NOMO-1 treated with dmso at 0.1 percent for 144 hours (cell line): ENCODE data around the gene CERT1.
"Not testable (repeated sequence)": the region's sequence is repeated elsewhere in the genome, so short reads cannot be mapped to it uniquely, and the experiment has no call there.

Experiments
- DNase-seq: peaks from one replicate; lab custom pipeline; 2025; ENCODE audit not compliant: unreplicated experiment; lab: John Stamatoyannopoulos, UW

Gene CERT1

GRCh38 chr5:75524071-75524470 is 12.6 kb upstream of the CERT1 start:
- DNase-seq, result peak; percentile 55

DNA sequence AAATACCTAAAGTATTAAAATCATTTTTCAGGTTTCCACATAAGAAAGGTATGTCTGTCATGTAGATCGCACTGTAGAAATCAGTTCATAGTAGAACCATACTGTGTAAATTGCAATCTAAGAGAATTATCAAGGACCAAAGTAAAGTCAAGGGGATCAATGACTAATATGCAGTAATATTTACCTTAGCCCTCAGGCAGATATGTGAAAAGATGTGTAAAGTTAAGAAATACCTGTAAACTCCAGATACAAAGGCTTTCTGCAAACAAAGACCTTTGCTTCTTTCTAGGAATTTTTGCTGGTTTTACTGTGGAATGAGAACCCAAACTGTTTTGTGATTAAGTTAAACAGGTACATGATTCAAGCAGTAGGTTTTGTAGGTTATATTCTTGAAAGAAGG is 11.8 kb upstream of the CERT1 start:
- no peak for DNase-seq

DNA sequence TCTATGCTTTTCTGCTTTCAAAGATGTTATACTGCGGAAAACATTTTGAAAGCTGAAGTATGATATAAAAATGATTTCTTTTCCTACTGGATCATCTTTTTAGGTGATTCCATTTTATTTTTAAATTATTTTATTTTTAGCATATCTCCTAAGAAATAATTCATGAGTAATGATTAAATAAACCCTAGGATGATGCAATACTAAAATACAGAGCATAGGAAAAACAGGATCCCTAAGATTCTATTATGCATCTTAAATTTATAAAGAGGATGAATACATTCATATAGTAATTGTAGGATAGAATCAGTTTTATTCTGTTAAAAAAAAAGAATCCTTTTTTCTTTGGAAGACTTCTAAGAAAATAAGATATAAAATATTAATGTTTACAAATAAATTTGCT is 11.1 kb upstream of the CERT1 start:
- no peak for DNase-seq

DNA sequence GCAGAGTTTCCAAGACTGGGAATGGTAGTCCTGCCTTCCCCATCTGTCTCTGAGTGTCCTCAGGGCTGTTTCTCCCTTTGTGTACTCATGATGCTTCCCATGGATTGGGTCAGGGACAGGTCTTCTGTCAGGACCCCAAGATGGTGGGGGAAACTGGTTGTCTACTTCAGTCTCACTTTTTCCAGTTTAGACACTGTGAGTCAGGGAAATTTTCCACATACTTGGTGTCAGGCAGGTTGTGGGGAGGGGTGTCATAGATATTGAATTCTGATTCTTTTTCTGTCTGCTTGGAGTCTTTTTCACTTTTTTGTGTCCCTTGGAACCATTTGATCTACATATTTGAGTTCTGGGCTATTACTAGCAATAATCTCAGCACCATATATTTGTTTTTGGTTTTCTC is 10.6 kb upstream of the CERT1 start:
- no peak for DNase-seq

DNA sequence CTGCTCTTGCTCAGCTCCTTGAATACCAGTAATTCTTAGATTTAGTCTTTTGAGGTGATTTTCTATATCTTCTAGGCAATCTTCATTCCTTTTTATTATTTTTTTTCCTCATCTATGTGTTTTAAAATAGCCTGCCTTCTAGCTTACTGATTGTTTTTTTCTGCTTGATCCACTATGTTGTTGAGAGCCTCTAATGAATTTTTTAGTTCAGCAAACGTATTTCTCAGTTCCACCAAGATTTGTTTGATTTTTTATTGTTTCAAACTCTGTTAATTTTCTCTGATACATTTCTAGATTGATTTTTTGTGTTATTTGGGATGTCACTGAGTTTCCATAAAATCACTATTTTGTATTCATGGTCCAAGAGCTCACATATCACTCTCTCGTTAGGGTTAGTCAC is 9.8 kb upstream of the CERT1 start:
- DNase-seq, result no peak

DNA sequence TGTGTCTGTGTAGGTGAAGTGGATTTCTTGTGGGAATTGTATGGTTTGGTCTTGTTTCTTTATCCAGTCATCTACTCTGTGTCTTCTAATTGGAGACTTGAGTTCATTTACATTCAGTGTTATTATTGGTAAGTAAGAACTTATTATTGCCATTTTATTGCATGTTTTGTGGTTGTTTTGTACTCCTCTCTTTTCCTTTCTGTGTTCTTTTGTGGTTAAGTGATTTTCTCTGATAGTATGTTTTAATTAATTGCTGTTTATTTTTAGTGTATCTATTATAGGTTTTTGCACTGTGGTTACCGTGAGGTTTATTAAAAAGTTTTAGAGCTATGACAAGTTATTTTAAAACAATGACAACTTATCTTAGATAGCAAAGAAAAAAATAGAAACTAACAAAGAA is 8.3 kb upstream of the CERT1 start:
- DNase-seq, result no peak

DNA sequence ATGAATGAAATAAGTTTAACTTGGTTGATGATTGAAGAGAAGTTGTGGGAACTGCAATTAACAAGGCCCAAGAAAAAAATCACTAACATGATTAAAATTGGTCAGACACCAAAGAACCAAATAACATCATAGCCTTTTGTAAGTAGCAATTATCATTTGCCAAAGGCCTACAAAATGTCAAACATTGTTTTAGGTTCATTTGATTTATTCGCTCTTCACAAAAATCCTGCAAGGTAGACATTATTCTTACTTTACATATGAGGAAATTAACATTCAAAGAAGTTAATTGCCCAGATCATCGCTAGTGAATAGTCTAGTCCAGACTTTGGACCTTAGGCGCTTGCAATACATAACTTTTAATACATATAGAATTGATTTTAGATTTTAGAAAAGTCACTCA is 2.9 kb upstream of the CERT1 start:
- DNase-seq, result no peak

DNA sequence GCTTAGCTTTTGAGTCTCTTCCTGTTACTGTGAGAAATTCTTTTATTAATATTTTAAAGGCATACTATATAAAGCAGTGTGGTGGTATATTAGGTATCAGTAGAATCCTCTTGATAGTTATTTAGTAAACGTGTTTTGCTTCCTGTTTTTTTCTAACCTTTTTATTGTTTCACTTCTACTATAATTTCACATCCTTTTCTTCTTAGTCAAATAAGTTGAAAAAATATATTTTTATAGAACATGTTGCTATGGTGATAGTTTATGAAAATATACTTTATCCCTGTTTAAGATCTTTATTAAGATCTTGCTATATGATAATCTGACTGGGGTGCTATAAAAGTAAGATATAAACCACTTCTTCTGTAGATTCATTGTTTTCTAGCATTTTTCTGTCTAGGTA is 2.4 kb upstream of the CERT1 start:
- DNase-seq, result no peak

DNA sequence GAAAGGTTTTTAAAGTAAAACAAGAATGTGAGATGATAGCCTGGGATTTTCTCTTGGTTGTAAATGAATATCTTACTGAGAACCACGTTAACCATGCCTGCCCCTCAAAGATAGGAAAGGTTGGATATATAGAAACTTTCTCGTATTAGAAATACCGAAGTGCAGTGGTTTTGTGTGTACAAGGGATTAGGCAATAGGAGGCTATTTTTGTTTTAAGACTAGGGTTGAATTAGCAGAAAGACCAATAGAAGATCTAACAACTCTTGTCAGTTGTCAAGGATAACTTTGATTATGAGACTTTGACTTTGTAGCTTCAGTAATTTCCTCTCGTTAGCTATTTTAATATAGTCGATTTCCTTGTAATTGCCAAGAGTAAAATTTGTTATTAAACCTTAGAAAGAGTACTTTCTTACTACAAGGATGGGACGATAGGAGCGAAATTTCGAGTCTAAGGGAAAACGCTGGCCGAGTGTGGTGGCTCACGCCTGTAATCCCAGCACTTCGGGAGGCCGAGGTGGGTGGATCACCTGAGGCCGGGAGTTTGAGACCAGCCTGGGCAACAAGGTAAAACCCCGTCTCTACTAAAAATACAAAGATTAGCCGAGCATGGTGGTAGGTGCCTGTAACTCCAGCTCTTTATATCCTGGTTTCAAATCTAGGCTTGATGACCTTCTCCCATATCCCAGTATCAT is 1.1 kb upstream of the CERT1 start:
- DNase-seq, result peak; percentile 18

DNA sequence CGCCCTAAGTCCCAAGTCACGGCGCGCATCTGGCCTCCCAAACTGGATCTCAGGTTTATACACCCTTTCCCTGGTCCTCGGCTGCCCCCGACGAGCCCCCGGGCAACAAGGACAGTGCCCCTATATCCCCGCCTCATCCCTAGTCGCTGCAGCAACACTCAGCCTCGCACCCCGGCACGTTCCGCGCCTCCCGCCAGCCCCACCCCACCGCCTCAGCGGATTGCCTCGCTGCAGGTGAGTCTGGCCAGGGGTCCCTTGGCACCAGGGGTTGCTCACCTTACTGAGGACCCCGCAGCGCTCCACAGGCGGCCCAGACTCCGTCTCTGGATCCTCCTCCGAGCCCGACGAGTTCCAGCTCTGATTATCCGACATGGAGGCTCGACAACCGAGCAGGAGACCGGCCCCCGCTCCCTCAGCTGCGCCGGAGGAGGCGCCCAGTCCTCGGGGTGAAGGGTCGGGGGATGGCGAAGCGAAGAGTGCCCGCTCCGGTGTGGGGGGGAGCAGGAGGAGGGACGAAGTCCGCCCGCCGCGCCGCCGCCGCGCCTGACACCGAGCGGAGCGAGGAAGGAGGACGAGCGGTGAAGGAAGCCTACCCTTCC is 494 bp downstream of the CERT1 start:
- DNase-seq, result no peak

- no peak for DNase-seq
Observed at GRCh38 chr5:75510417-75510835, 1.0 kb downstream of the CERT1 start.

DNA sequence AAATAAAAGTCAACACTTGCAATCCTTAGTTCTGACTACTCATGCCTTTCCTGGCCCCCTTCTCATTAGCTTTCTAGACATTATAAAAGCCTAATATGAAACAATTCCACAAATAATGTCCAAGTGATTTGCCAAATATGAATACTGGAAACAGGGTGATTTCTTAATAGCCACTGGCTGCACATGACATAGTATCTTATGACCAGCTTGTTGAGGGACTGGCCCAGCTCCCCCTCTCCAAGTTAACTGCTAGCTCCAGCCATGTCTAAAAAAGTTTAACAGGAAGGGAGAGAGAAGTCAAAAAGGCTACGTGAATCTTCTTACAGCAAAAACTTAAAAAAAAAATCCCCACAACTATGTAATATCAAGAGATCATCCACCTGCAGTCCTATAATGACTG is 1.5 kb downstream of the CERT1 start:
- DNase-seq, result no peak

DNA sequence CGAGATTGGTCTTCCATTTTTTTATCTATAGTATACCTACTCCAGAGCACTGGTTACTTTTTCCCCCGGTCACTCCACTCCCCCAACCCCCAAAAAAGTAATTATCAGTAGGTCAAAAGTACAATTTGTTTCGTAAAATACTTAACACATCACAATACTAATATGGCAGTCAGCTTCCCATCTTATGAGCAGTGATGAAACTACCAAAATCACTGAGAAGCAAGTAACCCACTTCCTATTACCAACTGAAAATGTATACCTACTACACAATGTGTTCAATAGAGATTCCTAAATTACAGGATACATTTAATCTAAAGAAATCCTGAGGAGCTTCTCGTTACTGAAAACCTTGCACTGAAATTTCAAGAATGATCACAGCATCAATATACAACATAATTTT is 1.9 kb downstream of the CERT1 start:
- DNase-seq, result no peak

- DNase-seq, result no peak
Observed at GRCh38 chr5:75507841-75508240, 3.6 kb downstream of the CERT1 start.

DNA sequence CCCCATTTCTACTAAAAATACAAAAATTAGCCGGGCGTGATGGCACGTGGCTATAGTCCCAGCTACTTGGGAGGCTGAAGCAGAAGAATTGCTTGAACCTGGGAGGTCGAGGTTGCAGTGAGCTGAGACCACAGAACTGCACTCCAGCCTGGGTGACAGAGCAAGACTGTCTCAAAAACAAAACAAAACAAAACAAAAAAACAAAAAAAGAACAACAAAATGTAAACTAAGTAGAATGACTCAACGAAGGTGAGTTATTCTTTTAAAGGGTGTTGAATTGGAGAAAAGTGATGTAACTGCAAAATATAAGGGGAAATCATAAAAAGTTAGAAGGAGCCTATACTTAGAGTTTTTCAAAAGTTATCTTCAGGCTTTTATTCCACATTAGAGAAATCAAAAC is 6.3 kb downstream of the CERT1 start:
- DNase-seq, result not testable (repeated sequence)

DNA sequence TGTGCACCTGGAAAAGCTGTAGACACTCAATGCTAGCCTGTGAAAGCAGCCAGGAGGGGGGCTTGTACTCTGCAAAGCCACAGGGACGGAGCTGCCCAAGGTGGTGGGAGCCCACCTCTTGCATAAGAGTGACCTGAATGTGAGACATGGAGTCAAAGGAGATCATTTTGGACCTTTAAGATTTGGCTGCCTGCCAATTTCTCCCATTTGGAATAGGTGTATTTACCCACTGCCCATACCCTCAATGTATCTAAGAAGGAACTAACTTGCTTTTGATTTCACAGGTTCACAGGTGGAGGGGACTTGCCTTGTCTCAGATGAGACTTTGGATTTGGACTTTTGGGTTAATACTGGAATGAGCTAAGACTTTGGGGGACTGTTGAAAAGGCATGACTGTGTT is 12.6 kb downstream of the CERT1 start:
- not testable (repeated sequence) for DNase-seq

DNA sequence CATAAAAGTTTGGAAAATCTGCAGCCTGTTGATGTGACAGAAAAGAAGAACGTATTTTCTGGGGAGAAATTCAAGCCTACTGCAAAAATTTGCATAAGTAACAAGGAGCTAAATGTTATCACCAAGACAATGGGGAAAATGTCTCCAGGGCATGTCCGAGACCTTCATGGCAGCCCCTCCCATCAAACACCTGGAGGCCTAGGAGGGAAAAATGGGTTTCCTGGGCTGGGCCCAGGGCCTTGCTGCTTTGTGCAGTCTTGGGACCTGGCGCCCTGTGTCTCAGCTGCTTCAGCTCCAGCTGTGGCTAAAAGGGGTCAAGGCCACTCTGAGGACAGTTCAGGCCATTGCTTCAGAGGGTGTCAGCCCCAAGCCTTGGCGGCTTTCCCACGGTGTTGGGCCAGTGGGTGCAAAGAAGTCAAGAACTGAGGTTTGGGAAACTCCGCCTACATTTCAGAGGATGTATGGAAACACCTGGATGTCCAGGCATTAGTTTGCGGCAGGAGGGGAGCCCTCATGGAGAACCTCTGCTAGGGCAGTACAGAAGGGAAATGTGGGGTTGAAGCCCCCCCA is 13.1 kb downstream of the CERT1 start:
- DNase-seq, result no peak

DNA sequence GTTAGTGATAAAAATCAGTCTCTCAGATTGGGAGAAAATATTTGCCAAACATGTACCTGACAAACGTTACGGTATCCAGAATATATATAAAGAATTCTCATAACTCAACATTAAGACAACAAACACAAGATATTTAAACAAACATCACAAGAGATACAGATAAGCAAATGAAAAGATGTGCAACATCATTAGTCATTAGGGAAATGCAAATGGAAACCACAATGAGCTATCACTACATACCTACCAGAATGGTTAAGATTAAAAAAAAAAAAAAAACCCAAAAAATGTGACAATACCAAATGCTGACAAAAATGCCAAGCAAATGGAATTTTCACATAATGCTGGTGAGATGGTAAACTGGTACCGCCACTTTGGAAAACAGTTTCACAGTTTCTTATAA is 15.4 kb downstream of the CERT1 start:
- DNase-seq, result no peak

DNA sequence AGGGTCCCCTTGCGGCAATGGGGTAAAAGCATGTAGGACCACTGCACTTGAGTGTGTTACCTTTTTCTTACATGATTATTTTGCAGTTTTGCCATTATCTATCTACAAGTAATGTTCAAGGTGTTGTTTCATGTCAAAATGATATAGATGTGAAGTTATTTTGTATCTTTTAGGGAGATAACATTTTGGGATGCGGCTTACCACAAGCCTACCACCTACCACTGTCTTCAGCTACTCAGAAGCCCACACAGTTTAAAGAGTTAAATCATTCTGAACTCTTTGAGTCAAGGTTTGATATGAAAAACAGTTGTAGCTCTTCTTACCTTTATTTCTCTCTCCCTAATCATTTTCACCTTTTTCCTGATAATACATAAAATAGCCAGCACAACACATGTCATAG is 19.8 kb downstream of the CERT1 start:
- no peak for DNase-seq

GRCh38 chr5:75489847-75490246 is 21.6 kb downstream of the CERT1 start:
- DNase-seq, result not testable (repeated sequence)

DNA sequence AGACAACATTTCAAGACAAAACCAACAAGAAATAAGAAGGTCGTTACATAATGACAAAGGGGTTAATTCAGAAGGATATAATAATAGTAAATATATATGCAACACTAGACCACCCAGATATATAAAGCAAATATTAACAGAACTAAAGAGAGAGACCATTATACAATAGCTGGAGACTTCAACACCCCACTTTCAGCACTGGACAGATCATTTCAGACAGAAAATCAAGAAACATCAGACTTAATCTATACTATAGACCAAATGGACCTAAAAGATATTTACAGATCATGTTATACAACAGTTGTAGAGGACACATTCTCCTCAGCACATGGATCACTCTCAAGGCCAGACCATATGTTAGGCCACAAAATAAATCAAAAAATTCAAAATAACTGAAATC is 26.8 kb downstream of the CERT1 start:
- DNase-seq, result no peak

GRCh38 chr5:75482482-75482881 is 28.9 kb downstream of the CERT1 start:
- DNase-seq, result no peak

DNA sequence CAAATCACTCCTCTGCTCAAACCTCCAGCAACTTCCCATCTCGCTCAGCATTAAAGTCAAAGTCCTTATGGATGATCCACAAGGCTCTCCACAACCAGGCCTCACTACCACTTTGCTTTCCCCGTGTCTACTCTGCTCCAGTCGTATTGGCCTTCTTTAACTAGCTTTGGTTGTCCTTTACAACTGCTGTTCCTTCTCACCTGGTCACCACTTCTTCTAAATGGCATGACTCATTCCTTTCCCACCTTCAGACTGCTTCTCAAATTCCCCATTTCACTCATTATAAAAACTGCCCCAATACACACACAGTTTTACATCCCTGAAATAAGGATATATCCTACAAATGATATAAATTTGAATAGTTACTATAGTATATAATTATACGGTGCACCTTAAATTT is 30.4 kb downstream of the CERT1 start:
- no peak for DNase-seq
